C4-2B (cell line): ENCODE data around the gene MYL10.

ENCODE experiments used
- H3K27ac ChIP-seq: fragments of 450-650 bp; 2 replicates; pipeline ENCODE4 v1.5.1; 2017
- CTCF ChIP-seq: fragments of 450-650 bp; conservative IDR thresholded peaks from 2 replicates; pipeline ENCODE4 v1.5.1; 2017; ENCODE audit warnings: mild to moderate bottlenecking
- ZFX ChIP-seq: fragments of 450-650 bp; IDR thresholded peaks from 2 replicates; pipeline ENCODE4 v1.6.1; 2017

The MYL10 gene

GRCh38 chr7:101634196-101634717, 5.2 kb upstream of the MYL10 start:
- TF ChIP-seq CTCF (no peak), ZFX (no peak)
- H3K27ac ChIP-seq: no peak overlapping the region

DNA sequence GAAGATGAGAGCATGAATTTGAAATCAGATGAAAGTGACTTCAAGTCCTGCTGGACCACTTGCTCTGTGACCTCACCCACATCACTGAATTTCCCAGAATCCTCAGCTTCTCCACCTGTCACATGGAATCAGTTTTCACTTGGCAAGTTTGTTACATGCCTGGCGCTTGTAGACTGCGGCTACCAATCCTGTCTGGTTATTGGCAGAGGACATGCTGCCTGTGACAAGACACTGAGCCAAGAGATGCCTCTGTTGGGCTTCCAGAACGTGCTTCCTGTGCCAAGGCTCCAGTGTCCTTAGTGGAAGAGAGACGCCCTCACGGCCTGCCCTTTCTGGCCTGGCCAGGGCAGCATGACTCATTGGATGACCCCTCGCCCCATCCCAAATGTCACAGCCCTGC, 4.4 kb upstream of the MYL10 start:
- H3K27ac ChIP-seq: no peak overlapping the region
- no peak for TF ChIP-seq CTCF
- no peak for TF ChIP-seq ZFX

GRCh38 chr7:101632641-101633040, 3.5 kb upstream of the MYL10 start:
- TF ChIP-seq CTCF (no peak), ZFX (no peak)
- H3K27ac ChIP-seq: no peak overlapping the region

- no peak for TF ChIP-seq CTCF
- no peak for TF ChIP-seq ZFX
- no peak overlapping the region for H3K27ac ChIP-seq
Measured at GRCh38 chr7:101631224-101631714, 2.2 kb upstream of the MYL10 start.

- H3K27ac ChIP-seq: no peak overlapping the region
- TF ChIP-seq ZFX (no peak), CTCF (no peak)
Measured at GRCh38 chr7:101630591-101630990, 1.5 kb upstream of the MYL10 start.

- TF ChIP-seq CTCF (no peak), ZFX (no peak)
- no peak overlapping the region for H3K27ac ChIP-seq
Measured at GRCh38 chr7:101628522-101628921, 574 bp downstream of the MYL10 start.

- TF ChIP-seq ZFX (no peak), CTCF (no peak)
- H3K27ac ChIP-seq: no peak overlapping the region
Measured at GRCh38 chr7:101626758-101627157, 2.3 kb downstream of the MYL10 start.
